Activated CD8-positive, alpha-beta memory T cell treated with anti-CD3 and anti-CD28 coated beads for 24 hours (primary cell): Measurements from ENCODE around the gene CCN5.
"Not testable (repeated sequence)": the region's sequence is repeated elsewhere in the genome, so short reads cannot be mapped to it uniquely, and the experiment has no call there.

Experiments
- DNase-seq: peaks from one replicate; pipeline ENCODE4 v3.0.0-alpha.2; 2020

The CCN5 gene

DNA sequence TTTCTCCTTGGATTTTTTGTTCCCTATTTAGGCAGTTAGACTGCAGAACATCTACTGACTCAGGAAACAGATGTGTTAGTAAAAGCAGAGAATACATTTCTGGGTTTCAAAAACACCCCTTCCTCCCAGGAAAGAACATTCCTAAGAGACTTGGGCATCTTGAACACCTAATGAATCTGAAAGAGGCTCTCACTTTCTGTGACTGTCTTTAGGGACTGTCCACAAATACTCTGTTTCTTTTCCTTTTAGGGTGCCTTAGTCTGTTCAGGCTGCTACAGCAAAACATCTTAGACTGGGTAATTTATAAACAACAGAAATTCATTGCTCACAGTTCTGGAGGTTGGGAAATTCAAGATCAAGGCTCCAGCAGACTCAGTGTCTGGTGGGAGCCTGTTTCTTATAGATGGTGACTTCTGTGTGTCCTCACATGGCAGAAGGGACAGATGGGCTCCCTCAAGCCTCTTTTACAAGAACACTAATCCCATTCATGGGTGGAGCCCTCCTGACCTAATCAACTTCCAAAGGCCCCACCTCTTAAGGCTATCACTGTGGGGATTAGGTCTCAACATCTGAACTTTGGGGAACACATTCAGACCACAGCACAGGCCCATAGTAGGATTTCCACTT, 19.4 kb upstream of the CCN5 start:
- DNase-seq, result no peak

DNA sequence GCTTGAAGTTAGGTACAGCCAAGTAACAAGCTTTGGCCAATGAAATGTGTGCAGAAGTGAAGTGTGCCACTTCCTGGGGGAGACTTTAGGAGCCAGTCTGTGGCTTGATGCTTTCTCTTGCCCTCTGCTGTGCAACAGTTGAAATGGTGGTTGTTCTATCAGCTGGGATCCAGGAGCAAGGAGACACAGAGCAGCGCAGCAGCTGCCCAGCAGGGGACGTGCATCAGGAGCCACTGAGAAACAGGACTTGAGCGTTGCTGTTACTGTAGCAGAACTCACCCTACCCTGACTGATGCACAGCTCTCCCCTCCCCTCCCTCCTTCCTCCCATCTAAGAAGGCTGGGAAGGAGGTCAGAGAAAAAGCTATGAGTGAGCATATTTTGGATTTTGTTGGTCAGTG, 18.9 kb upstream of the CCN5 start:
- DNase-seq, result no peak

DNA sequence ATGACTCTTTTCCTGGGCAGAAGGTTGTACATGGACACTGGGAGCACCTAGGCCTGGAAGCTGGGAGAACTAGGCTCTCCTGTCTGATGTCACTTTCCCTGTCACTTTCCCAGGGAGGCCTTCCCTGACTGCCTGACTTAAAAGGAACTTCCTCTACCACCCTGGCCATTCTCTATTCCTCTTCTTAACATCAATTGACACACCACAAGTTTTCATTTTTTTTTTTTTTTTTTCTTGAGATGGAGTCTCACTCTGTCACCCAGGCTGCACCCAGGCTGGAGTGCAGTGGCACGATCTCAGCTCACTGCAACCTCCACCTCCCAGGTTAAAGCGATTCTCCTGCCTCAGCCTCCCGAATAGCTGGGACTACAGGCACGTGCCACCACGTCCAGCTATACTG, 18.1 kb upstream of the CCN5 start:
- not testable (repeated sequence) for DNase-seq

DNA sequence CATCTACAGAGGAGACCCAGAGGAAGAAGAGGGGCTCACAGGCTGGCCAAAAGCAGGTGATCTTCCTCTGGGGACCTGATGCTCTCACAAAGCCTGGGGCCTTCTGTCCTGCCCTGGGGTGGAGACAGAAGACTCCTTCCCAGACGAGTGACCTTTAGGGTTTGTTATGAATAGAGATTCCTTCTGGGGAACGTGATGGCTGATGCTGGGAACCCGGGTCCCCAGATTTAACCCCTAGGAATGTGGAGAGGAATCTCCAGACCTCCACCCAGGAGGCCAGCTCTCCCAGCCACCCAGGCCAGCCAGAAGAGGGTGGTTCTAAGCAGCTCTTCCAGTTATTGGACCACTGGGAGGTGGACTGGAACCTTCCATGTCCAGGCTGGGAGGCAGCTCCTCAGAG, 16.8 kb upstream of the CCN5 start:
- no peak for DNase-seq

DNA sequence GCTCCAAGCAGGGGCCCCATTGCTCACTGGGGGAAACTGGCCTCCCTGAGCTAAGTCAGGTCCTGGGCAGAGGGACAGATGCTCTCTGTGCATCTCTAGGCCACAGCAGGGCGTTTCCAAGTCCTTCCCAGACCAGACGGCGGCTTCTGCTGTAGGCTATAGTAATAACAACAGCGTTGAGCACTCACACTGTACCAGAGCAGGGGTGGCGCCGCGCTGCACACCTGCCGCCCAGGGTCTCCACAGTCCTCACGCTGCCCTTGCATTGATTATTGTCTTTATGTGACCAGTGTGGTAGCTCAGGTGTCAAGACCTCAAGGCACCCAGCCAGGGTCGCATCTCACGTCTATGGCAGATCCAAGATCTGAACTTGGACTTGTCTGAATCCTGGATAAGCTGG, 14.9 kb upstream of the CCN5 start:
- DNase-seq, result no peak

DNA sequence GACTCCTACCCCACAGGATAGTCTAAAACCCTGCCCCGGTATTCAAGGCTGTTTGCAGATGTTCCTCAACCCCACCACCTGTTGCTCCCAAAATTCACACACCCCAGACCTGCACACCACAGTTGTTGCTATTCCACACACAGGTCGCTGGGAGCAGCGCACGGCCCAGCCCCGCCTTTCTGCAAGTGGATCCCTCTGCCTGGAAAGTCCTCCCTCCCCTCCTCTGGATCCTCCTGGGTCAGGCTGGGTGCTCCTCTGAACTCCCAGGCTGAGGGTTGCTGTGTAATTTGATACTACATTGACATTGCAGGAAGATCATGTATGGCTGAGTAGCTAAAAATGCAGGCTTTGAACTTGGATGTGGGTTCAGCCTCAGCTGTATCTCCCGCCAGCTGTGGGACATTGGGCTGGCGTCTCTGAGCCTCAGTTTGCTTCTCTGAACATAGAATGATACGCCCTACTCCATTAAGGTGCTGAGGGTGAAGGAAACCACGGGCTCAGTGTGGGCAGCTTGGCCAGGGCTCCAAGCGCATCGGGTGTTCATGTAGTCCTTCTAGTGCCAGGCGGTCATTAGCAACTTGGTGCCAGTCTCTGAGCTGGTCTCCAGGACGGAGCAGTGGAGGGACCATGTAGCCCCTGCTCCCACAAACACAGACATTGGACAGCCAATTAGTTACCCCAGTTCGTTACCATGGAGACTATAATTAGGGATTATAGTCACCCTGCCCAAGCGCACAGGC, 13.9 kb upstream of the CCN5 start:
- DNase-seq, result no peak

DNA sequence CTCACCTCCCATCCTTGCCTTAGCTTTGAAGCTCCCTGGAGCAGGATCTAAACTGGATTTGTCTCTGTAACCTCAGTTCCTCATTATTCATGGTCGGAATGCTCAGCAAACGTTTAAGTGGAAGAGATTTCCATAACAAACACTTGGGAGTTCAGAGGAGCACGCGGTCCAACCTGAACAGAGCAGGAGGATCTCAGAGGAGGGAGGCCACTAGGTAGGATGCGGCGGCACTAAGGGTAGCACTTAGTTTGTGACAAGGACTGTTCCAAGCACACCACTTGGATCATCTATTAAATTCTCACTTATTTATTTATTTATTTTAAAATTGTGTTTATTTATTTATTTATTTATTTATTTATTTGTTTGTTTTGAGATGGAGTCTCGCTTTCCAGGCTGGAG, 13.3 kb upstream of the CCN5 start:
- no peak for DNase-seq

DNA sequence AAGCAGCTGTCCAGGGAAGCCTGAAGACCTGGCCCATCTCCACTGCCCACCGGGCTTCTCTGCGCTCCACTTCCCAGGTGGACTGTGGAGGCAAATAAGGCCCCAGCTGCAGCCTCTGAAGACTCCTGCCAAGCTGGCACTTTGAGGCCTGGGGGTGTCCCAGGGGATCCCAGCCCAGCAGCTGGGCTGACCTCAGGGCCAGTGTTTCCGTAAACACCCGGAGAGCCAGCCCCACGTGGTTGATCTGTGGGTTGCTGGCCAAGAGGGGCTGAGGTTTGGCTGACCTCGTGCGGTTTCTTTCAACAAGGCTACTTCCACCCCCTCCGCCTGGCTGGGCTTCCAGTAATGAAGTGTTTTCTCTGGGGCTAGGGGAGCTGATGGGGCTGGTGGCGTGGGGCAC, 12.4 kb upstream of the CCN5 start:
- DNase-seq, result no peak

DNA sequence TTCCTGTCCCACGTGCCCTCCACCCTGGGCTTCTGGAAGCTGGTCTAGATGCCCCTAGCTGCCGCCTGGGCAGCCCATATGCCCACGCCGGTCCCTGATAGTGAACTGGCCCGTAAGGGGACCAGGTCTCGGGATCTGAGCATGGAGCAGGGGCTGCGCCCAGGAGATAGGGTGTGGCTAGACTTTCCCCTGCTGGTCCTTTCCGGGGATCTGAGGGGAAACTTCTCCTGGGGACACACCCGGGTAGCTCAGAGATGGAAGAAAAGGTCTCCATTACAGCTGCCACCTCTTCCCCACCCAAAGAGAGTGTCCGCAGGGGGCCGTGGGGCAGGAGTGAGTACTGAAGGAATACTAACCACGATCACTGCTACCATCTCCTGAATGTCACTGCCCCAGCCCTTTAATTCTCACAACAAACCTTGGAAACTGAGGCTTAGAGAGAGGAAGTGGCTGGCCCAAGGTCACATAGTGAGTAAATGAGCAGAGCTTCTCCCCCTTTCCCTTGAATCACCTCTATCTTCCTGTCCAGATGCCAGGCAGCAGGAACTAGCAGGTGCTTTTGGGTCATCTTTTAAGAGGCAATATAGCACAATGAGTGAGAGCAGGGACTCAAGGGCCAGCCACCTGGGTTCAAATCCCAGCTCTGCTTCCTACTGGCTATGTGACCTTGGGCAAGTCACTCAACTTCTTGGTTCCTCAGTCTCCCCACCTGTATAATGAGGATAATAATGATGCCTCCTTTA, 11.8 kb upstream of the CCN5 start:
- DNase-seq, result no peak

DNA sequence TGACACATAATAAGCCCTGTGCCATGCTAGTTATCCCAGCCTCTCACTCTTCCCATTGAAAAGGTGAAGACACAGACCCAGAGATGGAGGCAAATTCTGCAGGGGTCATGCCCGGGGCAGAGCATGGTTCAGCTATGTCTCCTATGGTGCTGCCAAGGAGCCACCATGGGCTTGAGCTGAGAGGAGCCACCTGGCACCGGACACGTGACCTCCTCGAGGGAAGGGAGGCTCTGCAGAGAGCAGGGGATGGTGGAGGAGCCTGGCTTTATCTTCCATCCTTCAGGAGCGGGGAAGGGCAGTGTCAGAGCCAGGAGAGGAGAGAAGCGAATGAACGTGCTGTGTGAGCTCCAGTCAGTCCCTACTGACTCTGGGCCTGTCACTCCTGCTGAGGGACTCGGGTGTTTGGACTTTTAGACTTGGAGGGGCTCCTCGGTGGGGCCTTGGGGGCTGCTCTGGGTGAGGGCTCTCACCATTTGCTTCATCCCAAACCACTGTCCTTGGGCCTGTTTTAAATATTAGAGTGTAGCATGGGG, 11.1 kb upstream of the CCN5 start:
- no peak for DNase-seq

DNA sequence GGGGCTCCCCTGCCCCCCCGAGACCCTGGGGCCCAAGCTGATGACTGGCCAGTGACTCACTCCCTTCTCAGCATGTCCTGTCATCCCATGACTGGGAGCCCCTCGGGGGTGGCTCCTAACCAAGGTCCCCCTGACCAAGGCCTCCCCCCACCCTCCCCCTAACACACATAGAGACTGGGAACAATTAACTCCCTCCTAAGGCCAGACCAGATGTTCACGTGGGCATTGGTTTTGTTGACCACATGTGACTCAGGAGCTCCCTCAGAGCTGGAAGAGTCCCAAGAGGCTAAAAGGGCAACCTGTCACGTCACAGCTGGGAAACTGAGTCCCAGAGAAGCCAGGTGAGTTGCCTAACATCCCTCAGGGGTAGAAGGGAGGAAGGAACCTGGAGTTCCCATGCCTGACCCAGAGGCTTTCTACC, 10.6 kb upstream of the CCN5 start:
- no peak for DNase-seq

DNA sequence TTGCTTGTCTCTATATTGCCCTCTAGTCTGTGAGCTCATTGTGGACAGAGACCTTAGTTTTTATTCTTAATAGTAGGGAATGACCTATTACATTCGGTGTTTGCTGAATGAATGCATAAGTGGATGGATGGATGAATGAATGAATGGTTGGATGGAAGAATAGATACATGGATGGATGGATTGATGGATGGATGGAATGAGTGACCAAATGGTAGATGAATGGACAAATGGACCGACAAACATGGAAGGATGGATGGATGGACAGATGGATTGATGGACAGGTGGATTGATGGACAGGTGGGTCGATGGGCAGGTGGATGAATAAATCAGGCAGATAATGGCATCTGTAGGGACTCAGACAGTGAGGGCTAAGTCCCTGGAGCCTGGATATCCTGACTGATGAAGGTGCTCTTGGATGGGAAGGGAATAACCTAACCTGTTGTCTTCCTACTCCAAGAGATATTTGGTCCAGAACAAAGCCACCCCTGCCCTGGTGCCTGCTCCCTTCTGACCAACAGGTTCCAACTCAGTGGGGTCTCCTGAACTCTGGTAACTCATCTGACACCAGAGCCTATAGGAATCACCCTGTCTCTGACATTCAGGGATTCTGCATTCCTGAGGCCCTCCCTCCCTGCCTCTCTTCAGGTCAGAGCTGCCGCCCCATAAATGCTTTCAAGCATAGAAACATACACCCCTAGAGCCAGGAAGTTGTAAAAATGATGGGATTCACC, 9.6 kb upstream of the CCN5 start:
- DNase-seq, result no peak

DNA sequence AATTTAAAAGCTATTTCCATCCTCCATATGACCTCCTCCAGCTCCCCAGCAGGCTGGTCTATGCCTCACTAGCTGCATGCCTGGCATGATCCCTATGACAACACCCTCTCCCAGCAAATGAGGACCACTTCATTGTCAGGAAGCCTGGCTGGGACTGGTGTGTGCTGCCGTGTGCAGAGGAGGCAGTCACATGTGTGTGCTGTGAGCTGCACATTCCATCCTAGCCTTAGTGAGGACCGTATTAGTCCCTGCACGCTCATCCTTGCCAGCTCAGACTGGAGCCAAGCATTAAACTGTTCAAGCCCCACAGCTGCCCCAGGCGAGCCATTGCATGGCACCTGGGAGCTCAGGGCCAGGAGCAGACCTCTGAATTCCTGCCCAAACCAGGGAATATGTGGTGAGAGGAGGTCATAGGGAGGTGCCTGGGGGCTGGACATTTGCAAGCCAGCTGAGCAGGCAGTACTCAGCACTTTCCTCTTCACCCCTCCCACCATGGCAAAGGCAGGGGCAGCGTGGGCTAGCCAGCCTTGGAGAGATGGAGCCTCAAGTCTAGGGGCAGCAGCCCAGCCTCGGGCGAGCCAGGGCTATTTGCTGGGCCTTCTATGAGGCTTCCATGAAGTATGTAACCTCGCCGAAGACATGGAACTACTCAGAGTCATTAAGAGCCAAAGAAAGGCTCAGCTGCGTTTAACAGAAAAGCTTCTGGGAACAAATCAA, 8.7 kb upstream of the CCN5 start:
- DNase-seq, result no peak

DNA sequence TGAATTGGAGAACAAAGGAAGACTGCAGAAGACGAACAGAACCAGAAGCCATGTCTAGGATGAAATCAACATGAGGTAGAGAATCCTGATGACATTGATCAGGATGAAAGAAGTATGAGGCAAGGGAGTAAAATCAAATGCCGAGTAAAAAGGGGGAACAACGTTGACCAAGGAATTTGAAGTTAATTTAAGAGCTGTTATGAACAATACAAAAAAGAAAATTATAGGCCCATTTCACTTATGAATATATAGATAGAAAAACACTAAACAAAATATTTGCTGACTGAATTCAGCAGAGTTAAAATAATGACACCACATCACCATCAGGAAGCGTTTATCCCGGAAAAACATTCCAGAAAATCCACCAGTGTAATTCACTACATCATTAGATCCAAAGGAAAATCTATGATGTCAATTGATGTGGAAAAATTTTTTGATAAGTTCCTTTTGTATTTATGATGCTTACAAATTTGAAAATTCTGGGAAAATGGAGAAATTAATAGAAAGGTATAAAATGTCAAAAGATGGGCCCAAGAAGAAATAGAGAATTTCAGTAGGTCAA, 8.1 kb upstream of the CCN5 start:
- no peak for DNase-seq

DNA sequence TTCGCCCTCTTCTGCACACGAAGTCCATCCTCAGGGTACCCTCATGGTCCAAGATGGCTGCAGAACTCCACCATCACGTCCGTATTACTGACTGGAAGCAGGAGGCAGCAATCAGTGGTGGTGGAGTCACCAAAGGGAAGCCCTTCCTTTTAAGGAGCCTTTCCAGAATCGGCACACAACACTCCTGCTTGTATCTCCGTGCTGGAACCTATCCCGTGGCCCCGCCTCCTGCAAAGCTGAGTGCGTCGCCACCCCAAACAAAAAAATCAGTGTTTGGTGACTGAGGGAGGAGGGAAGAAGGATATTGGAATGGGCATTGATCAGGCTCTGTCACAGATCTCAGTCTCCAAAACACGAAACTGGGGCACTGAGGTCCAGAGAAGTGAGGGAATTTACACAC, 5.8 kb upstream of the CCN5 start:
- DNase-seq, result no peak

DNA sequence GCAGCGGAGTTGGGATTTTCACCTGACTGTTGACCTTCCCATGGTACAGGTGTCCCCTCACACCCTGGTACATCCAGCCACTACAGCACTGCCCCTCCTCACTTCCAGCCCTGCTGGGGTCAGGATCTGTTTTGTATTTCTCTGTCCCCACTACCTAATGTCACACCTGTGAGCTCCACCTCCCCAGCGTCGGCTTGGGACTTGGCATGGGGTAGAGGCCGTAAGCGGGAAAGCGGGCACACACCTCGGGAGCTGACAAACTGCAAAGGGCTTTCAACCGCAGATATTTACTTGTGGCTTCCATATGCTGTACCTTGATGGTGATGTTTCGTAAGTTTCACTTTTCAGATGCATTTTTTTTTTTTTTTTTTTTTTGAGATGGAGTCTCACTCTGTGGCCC, 5.4 kb upstream of the CCN5 start:
- no peak for DNase-seq

DNA sequence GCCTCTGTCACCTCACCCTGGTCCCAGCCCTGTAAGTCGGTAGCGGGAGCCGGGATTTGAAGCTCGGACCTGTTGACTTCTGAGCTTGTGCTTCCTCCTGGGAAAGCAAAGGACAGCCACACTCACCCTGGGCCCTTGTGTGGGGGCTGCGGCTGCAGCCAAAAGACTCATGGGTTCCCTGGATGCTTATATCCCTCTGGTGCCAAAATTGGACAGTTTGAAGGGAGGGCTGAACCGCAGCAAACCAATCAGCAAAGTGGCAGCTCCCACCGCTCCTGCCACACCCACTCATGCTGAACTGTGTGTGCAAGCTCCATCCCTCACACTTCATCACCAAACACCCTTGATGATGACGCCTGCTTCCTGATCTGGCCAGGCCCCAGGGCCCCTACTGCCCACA, 3.9 kb upstream of the CCN5 start:
- no peak for DNase-seq

DNA sequence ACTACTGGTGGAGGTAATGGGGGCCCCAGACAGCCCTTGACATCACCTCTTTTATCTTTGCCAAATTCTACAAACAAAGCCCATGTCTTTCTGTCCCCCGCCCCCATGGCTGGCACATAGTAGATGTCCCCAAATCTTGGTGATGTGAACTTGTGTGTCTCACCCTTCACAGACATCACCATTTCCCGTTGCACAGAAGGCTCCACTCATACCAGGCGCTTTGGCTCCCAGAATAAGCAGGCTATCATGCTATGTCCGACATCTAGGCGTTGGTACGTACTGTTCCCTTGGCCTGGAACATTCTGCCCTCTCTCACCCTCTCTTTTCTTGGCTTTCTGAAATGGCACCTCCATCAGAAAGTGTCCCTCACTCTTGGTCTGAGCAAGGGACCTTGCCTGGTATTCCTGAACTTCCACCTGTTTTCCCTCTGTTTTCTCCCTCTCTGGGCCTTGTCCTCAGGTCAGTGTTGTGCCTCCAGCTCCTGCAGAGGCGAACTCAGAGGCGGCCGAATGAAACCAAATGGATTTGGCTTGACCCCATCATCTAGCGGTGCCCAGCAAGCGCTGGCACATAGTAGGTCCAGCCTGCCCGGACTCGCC, 968 bp upstream of the CCN5 start:
- no peak for DNase-seq

DNA sequence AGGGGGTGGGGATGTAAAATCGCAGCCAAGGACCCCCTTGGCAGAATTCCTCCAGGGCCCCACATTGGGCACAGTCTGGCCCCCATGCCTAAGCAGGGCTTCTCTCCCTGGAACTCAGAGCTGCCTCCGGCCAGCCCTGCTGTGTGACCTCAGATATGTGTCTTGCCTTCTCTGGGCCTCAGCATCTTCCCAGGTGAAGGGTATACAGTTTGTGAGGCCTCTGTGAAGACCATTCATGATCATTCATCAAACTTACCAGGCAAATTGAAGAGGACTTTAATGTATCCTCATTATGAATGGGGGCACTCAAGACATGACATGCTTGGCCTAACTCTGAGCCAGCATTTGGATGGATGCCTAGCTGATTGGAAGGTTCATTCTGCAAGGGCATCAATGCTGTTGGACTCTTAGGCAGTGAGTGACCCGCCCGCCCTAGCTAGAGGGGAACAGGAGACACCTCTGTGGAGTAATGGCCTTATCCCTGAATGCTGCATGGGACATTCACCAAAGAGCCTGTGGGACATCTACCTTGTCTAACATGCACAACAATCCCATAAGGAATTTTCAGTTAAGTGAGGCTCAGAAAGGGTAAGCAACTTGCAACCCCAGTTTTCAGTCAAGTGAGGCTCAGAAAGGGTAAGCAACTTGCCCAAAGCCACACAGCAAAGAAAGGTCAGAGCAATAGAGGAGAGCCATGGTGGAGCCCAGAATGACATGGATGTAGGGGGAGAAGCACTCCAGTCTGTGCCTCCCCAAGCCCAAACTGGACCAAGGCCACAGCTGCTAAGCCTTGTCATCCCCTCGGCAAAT, 535 bp downstream of the CCN5 start:
- DNase-seq, result no peak

DNA sequence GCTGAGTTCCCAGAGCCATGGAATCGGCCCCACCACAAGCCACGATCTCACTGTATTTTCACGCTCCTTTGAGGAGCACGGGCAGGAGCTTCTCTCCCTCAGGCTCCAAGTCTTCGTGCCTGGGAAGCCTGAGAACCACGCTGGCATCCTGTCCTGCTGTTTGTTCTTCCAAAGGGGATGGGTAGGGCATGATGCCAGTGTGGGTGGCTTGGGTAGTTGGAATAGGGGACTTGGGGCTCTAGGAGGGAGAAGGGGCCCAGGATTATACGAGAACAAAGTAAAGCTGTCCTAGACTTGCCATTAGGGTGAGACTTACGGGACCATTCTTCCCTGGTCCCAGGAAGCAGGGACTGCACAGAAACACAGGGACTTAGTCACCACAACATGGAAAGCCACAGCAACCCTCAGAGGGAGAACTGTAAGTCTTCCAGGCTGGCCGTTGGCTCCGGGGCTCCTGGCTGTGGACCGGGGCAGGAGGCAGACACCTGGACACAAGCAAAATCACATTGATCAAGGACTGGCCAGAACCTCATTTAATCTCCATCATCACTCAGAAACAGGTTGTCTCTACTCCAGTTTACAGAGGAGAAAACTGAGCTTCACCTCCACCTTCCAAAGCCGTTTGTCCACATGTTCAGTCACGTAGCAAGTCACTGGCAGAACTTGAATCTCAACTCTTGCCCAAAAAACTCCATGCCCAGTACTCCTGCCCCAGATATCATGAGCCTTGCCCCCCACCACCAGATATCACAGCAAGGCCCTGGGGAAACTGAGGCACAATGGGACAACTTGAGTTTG, 1.3 kb downstream of the CCN5 start:
- no peak for DNase-seq
